Brain microvascular endothelial cell (primary cell): Measurements from ENCODE around the gene EN1.

Source experiments
- DNase-seq: peaks from one replicate; pipeline ENCODE4 v3.0.0-alpha.2; 2020
- H3K27ac ChIP-seq: fragments of 250-450 bp; sonication (Bioruptor Pico); 2 replicates; pipeline ENCODE4 v1.5.1; 2020; ENCODE audit warnings: mild to moderate bottlenecking, moderate library complexity
- H3K27me3 ChIP-seq: fragments of 250-450 bp; sonication (Bioruptor Pico); replicated peaks from 2 replicates; pipeline ENCODE4 v1.5.1; 2020; ENCODE audit warnings: mild to moderate bottlenecking
- H3K36me3 ChIP-seq: fragments of 250-450 bp; sonication (Bioruptor Pico); replicated peaks from 2 replicates; pipeline ENCODE4 v1.5.1; 2020; ENCODE audit warnings: mild to moderate bottlenecking
- H3K4me3 ChIP-seq: 2 replicates; pipeline ENCODE4 v1.5.1; 2011; ENCODE audit warnings: low read depth, mild to moderate bottlenecking, control low read depth, low read length, moderate library complexity
- CTCF ChIP-seq: IDR thresholded peaks from 2 replicates; pipeline ENCODE4 v1.5.1; 2011; ENCODE audit warnings: low read depth, mild to moderate bottlenecking, moderate library complexity, low read length, control low read depth, inconsistent platforms; ENCODE audit errors: missing control alignments
- in situ Hi-C: cut with HindIII; loops from 2 replicates; pipeline ENCODE4 v1.10.0; 2017; ENCODE audit warnings: low sequenced_read_pairs, low pct_ligation_motif_present

The EN1 gene

GRCh38 chr2:118830118-118830517 lies 17.3 kb downstream of the EN1 start:
- in situ Hi-C loops, result no loop called here
- Histone ChIP-seq H3K27ac (no peak overlapping the region), H3K27me3 (peaks cover 58% of the 10 kb centered on the region), H3K4me3 (no peak overlapping the region), H3K36me3 (no peaks in the 10 kb centered on the region)
- TF ChIP-seq CTCF, result no peak
- DNase-seq, result no peak

- Histone ChIP-seq H3K27me3 (peaks cover 38% of the 10 kb centered on the region), H3K36me3 (no peaks in the 10 kb centered on the region), H3K4me3 (no peak overlapping the region), H3K27ac (no peak overlapping the region)
- TF ChIP-seq CTCF, result no peak
- in situ Hi-C loops, result no loop called here
- DNase-seq, result no peak
Observed at GRCh38 chr2:118826093-118826492, 21.4 kb downstream of the EN1 start.

- in situ Hi-C loops, result no loop called here
- no peaks in the 10 kb centered on the region for H3K36me3 ChIP-seq
- no peak overlapping the region for H3K27ac ChIP-seq
- no peak for TF ChIP-seq CTCF
- no peak overlapping the region for H3K4me3 ChIP-seq
- H3K27me3 ChIP-seq, result peaks cover 28% of the 10 kb centered on the region
- no peak for DNase-seq
Observed at GRCh38 chr2:118823633-118824032, 23.8 kb downstream of the EN1 start.

- H3K27me3 ChIP-seq, result peaks cover 34% of the 10 kb centered on the region
- no peak for TF ChIP-seq CTCF
- in situ Hi-C loops, result no loop called here
Observed at GRCh38 chr2:118822572-118822971, 24.9 kb downstream of the EN1 start.

GRCh38 chr2:118822015-118822414 lies 25.4 kb downstream of the EN1 start:
- Histone ChIP-seq H3K27ac (no peak overlapping the region), H3K36me3 (no peaks in the 10 kb centered on the region), H3K4me3 (no peak overlapping the region), H3K27me3 (peaks cover 34% of the 10 kb centered on the region)
- in situ Hi-C loops, result no loop called here
- TF ChIP-seq CTCF, result no peak
- DNase-seq, result no peak

More at GRCh38 chr2:118822572-118822971, 24.9 kb downstream of the EN1 start:
- no peak for DNase-seq
- Histone ChIP-seq H3K4me3 (no peak overlapping the region), H3K27ac (no peak overlapping the region), H3K36me3 (no peaks in the 10 kb centered on the region)

GRCh38 chr2:118817469-118817868 lies 30.0 kb downstream of the EN1 start:
- Histone ChIP-seq H3K4me3 (no peak overlapping the region), H3K36me3 (no peaks in the 10 kb centered on the region), H3K27me3 (peaks cover 13% of the 10 kb centered on the region), H3K27ac (no peak overlapping the region)
- TF ChIP-seq CTCF, result no peak
- in situ Hi-C loops, result no loop called here
- no peak for DNase-seq
